ENCODE results near the gene FAAP24. TPM values are rescaled to one million over a fixed set of nuclear protein-coding genes. Genes with fewer than 3 reads are reported as not detected.

FAAP24 gene
- total RNA-seq, 2 donors from 2014 or later, result 4.6 to 5.4 TPM

- Histone ChIP-seq H3K4me1 (ENCODE audit: control insufficient read depth, insufficient read depth, low read length) (no peaks in the 10 kb centered on the region), H3K36me3 (ENCODE audit: control insufficient read depth, insufficient read depth, low read length) (peaks cover 44% of the 10 kb centered on the region), H3K9me3 (ENCODE audit: control insufficient read depth, low read length) (no peaks in the 10 kb centered on the region), H3K27ac (ENCODE audit: low read depth, low read length) (no peak overlapping the region), H3K27me3 (ENCODE audit: control insufficient read depth, insufficient read depth, low read length, poor library complexity, severe bottlenecking) (no peaks in the 10 kb centered on the region), H3K9ac (ENCODE audit: extremely low read depth, low read length, poor library complexity, severe bottlenecking) (no peak overlapping the region), H3K4me3 (ENCODE audit: low read length) (no peak overlapping the region)
- Mint-ChIP-seq H3K4me3 (no peak overlapping the region), H3K36me3 (ENCODE audit: low read depth) (peaks cover 79% of the 10 kb centered on the region), H3K9me3 (no peaks in the 10 kb centered on the region), H3K27ac (no peak overlapping the region), H3K4me1 (peaks cover 6% of the 10 kb centered on the region), H3K27me3 (ENCODE audit: insufficient read depth) (no peaks in the 10 kb centered on the region)
- 97% methylated on average over 3 of the region's 3 CpGs for WGBS, 2 experiments (ENCODE audit: insufficient coverage in 1 of 2, insufficient read length in 1 of 2)
- DNase-seq, result no peak
- TF ChIP-seq CTCF (conservative IDR thresholded peaks at IDR 0.05), result no peak
Measured at GRCh38 chr19:32998722-32999121, 26.7 kb downstream of the FAAP24 start.

- Mint-ChIP-seq H3K27me3 (ENCODE audit: insufficient read depth) (no peaks in the 10 kb centered on the region), H3K36me3 (ENCODE audit: low read depth) (peaks cover 69% of the 10 kb centered on the region), H3K27ac (no peak overlapping the region), H3K4me1 (peaks cover 9% of the 10 kb centered on the region), H3K9me3 (no peaks in the 10 kb centered on the region), H3K4me3 (no peak overlapping the region)
- Histone ChIP-seq H3K9ac (ENCODE audit: extremely low read depth, low read length, poor library complexity, severe bottlenecking) (no peak overlapping the region), H3K9me3 (ENCODE audit: control insufficient read depth, low read length) (no peaks in the 10 kb centered on the region), H3K27ac (ENCODE audit: low read depth, low read length) (no peak overlapping the region), H3K36me3 (ENCODE audit: control insufficient read depth, insufficient read depth, low read length) (peaks cover 32% of the 10 kb centered on the region), H3K27me3 (ENCODE audit: control insufficient read depth, insufficient read depth, low read length, poor library complexity, severe bottlenecking) (no peaks in the 10 kb centered on the region), H3K4me3 (ENCODE audit: low read length) (no peak overlapping the region), H3K4me1 (ENCODE audit: control insufficient read depth, insufficient read depth, low read length) (no peaks in the 10 kb centered on the region)
- DNase-seq, result no peak
- no peak for TF ChIP-seq CTCF (conservative IDR thresholded peaks at IDR 0.05)
- 94 to 100% methylated on average over 2 to 8 of the region's 8 CpGs for WGBS, 2 experiments (ENCODE audit: insufficient coverage in 1 of 2, insufficient read length in 1 of 2)
Measured at GRCh38 chr19:33000510-33000909, 28.5 kb downstream of the FAAP24 start.

- TF ChIP-seq CTCF (conservative IDR thresholded peaks at IDR 0.05), result no peak
- H3K4me3 ChIP-seq (ENCODE audit: low read length), result no peak overlapping the region
- no peak for DNase-seq
- no peak overlapping the region for H3K27ac ChIP-seq (ENCODE audit: low read depth, low read length)
- Mint-ChIP-seq H3K36me3 (ENCODE audit: low read depth) (peaks cover 67% of the 10 kb centered on the region), H3K27ac (no peak overlapping the region), H3K27me3 (ENCODE audit: insufficient read depth) (no peaks in the 10 kb centered on the region), H3K9me3 (no peaks in the 10 kb centered on the region), H3K4me1 (peaks cover 10% of the 10 kb centered on the region), H3K4me3 (no peak overlapping the region)
- WGBS, 2 experiments (ENCODE audit: insufficient coverage in 1 of 2, insufficient read length in 1 of 2), result 95% methylated on average over 3 to 4 of the region's 4 CpGs
- H3K4me1 ChIP-seq (ENCODE audit: control insufficient read depth, insufficient read depth, low read length), result no peaks in the 10 kb centered on the region
- H3K27me3 ChIP-seq (ENCODE audit: control insufficient read depth, insufficient read depth, low read length, poor library complexity, severe bottlenecking), result no peaks in the 10 kb centered on the region
- peaks cover 31% of the 10 kb centered on the region for H3K36me3 ChIP-seq (ENCODE audit: control insufficient read depth, insufficient read depth, low read length)
- no peaks in the 10 kb centered on the region for H3K9me3 ChIP-seq (ENCODE audit: control insufficient read depth, low read length)
- H3K9ac ChIP-seq (ENCODE audit: extremely low read depth, low read length, poor library complexity, severe bottlenecking), result no peak overlapping the region
Measured at GRCh38 chr19:33000910-33001309, 28.9 kb downstream of the FAAP24 start.

Data from endodermal cell (in vitro differentiated cells).